Heart left ventricle (tissue), 13 donors: ENCODE data around the gene GLYR1.

Source experiments
- CTCF ChIP-seq, 12 donors: fragments of 200-600 bp; sonication (generic) in 4 of 12; IDR thresholded peaks; one replicate each; pipeline versions ENCODE4 v1.5.0 to v1.8.0; 2018 to 2022; ENCODE audit warnings: antibody characterized with exemption in 12 of 12, mild to moderate bottlenecking in 5 of 12
- POLR2A ChIP-seq, 2 donors: fragments of 450-650 bp; IDR thresholded peaks; one replicate each; pipeline ENCODE4 v1.6.1; 2017; ENCODE audit warnings: antibody characterized with exemption in 2 of 2, mild to moderate bottlenecking in 2 of 2, moderate library complexity in 2 of 2
- donor health status: ischemic (EF 13 %, LVEDD 7.1; RV severe dilation, severe dysfunction).
- donor health status: DM: no; HTN: yes; CAD: no.
- donor health status: DM: no; HTN: no; CAD: no.
- donor health status: ischemic (EF 25% LVEDD 6.9; RV normal size, moderate dysfunction).
- donor health status: ischemic (EF 25% LVEDD 5.7; RV mildly dilated, moderate dysfunction).
- donor health status: ischemic (EF 35%, LVEDD 5.7; RV mildly dilated, moderate dysfunction).
- donor health status: nonischemic (EF 11% LVEDD 7.7; RV severe dilation, severe dysfunction).
- donor health status: DM: yes; HTN: yes; CAD: no.
- donor health status: PGD.
- donor health status: ischemic (EF 29% LVEDD 5.4; RV normal size, mild dysfunction).
- donor health status: nonischemic (EF 23%, LVEDD 6.1; RV moderate dilation, normal function).

- TF ChIP-seq CTCF (IDR thresholded peaks at IDR 0.05) (no peak), POLR2A (IDR thresholded peaks at IDR 0.05) (no peak)
Observed at GRCh38 chr16:4777339-4778049, 69.6 kb downstream of the GLYR1 start.
